Activated naive CD4-positive, alpha-beta T cell treated with anti-CD3 and anti-CD28 coated beads, Interleukin-2, amount 10 ng/mL, durations not matched to agents 7 days and 5 days (primary cell): ENCODE results near the gene ARHGEF3.
"Not testable (repeated sequence)": the region's sequence is repeated elsewhere in the genome, so short reads cannot be mapped to it uniquely, and the experiment has no call there.

Experiments used
- CTCF ChIA-PET: fragments of 350-600 bp; sonication (Branson Sonifier 250); formaldehyde crosslinking; loops from one replicate; lab custom pipeline; 2021; ENCODE audit warnings: antibody characterized with exemption; lab: Charles Lee
- DNase-seq: peaks from one replicate; pipeline ENCODE4 v3.0.0-alpha.2; 2020
- H3K27ac Mint-ChIP-seq: one replicate; pipeline ENCODE4 v1.8.0; 2021; ENCODE audit warnings: mild to moderate bottlenecking, moderate library complexity, mixed read lengths
- H3K27me3 Mint-ChIP-seq: one replicate; pipeline ENCODE4 v1.8.0; 2021; ENCODE audit warnings: mild to moderate bottlenecking, mixed read lengths
- H3K36me3 Mint-ChIP-seq: one replicate; pipeline ENCODE4 v1.8.0; 2021; ENCODE audit warnings: mixed read lengths
- H3K4me1 Mint-ChIP-seq: one replicate; pipeline ENCODE4 v1.8.0; 2021; ENCODE audit warnings: mixed read lengths
- H3K4me3 Mint-ChIP-seq: one replicate; pipeline ENCODE4 v1.8.0; 2021; ENCODE audit warnings: mild to moderate bottlenecking, moderate library complexity, mixed read lengths
- H3K9me3 Mint-ChIP-seq: one replicate; pipeline ENCODE4 v1.8.0; 2021; ENCODE audit warnings: mixed read lengths

The ARHGEF3 gene

GRCh38 chr3:56742887-56743286 is 58.9 kb downstream of the ARHGEF3 start:
- DNase-seq = no peak
- Mint-ChIP-seq H3K4me1 (peaks cover 29% of the 10 kb centered on the region), H3K36me3 (peaks cover 68% of the 10 kb centered on the region), H3K27me3 (no peaks in the 10 kb centered on the region), H3K4me3 (no peak overlapping the region), H3K27ac (no peak overlapping the region), H3K9me3 (no peaks in the 10 kb centered on the region)
- CTCF ChIA-PET = interaction anchor here (0.8 to 1.0 kb wide), 2 partner anchors 39 to 57 kb away, joined by 3 to 5 read pairs; no protein-coding TSS in a partner anchor

GRCh38 chr3:56739036-56739435 is 62.7 kb downstream of the ARHGEF3 start:
- no peak overlapping the region for H3K4me3 Mint-ChIP-seq

GRCh38 chr3:56737006-56737405 is 64.7 kb downstream of the ARHGEF3 start:
- Mint-ChIP-seq H3K27me3 (no peaks in the 10 kb centered on the region), H3K27ac (no peak overlapping the region)

More at GRCh38 chr3:56739036-56739435, 62.7 kb downstream of the ARHGEF3 start:
- CTCF ChIA-PET = interaction anchor here (0.6 kb wide), 1 partner anchor 10 kb away, joined by 3 read pairs; no protein-coding TSS in a partner anchor
- H3K27me3 Mint-ChIP-seq = no peaks in the 10 kb centered on the region
- H3K36me3 Mint-ChIP-seq = peaks cover 67% of the 10 kb centered on the region
- DNase-seq = no peak
- peaks cover 42% of the 10 kb centered on the region for H3K4me1 Mint-ChIP-seq
- H3K9me3 Mint-ChIP-seq = no peaks in the 10 kb centered on the region
- no peak overlapping the region for H3K27ac Mint-ChIP-seq

GRCh38 chr3:56732109-56732508 is 69.6 kb downstream of the ARHGEF3 start:
- no peak for DNase-seq
- Mint-ChIP-seq H3K27ac (peak overlapping the region; percentile 45), H3K4me1 (peaks cover 57% of the 10 kb centered on the region), H3K4me3 (no peak overlapping the region), H3K9me3 (no peaks in the 10 kb centered on the region), H3K36me3 (peaks cover 83% of the 10 kb centered on the region), H3K27me3 (no peaks in the 10 kb centered on the region)
- CTCF ChIA-PET = no interaction called here

More at GRCh38 chr3:56737006-56737405, 64.7 kb downstream of the ARHGEF3 start:
- DNase-seq = no peak
- Mint-ChIP-seq H3K36me3 (peaks cover 63% of the 10 kb centered on the region), H3K4me1 (peaks cover 39% of the 10 kb centered on the region), H3K9me3 (no peaks in the 10 kb centered on the region), H3K4me3 (no peak overlapping the region)
- CTCF ChIA-PET = interaction anchor here (0.9 to 2.2 kb wide), 3 partner anchors 11 to 63 kb away, joined by 3 to 10 read pairs (median 4); no protein-coding TSS in a partner anchor

- Mint-ChIP-seq H3K4me3 (peak overlapping the region; percentile 56), H3K27ac (peak overlapping the region; percentile 91), H3K27me3 (no peaks in the 10 kb centered on the region), H3K4me1 (peaks cover 60% of the 10 kb centered on the region), H3K36me3 (peaks cover 82% of the 10 kb centered on the region), H3K9me3 (peaks cover under 1% of the 10 kb centered on the region)
- peak; percentile 82 for DNase-seq
- CTCF ChIA-PET = interaction anchor here (1.2 to 2.7 kb wide), 5 partner anchors 18 to 265 kb away, joined by 3 to 34 read pairs (median 7); no protein-coding TSS in a partner anchor
Measured at GRCh38 chr3:56725175-56725574, 76.6 kb downstream of the ARHGEF3 start.

GRCh38 chr3:56724676-56725075 is 77.1 kb downstream of the ARHGEF3 start:
- peaks cover 82% of the 10 kb centered on the region for H3K36me3 Mint-ChIP-seq
- H3K4me3 Mint-ChIP-seq = no peak overlapping the region
- no peak for DNase-seq
- no peaks in the 10 kb centered on the region for H3K27me3 Mint-ChIP-seq
- peak overlapping the region; percentile 91 for H3K27ac Mint-ChIP-seq
- peaks cover 65% of the 10 kb centered on the region for H3K4me1 Mint-ChIP-seq
- peaks cover 5% of the 10 kb centered on the region for H3K9me3 Mint-ChIP-seq
- CTCF ChIA-PET = interaction anchor here (0.6 to 2.7 kb wide), 11 partner anchors 17 to 265 kb away, joined by 3 to 34 read pairs (median 3); partner anchors contain the start of gene CCDC66

GRCh38 chr3:56720849-56721248 is 80.9 kb downstream of the ARHGEF3 start:
- Mint-ChIP-seq H3K4me1 (peaks cover 53% of the 10 kb centered on the region), H3K4me3 (no peak overlapping the region), H3K27me3 (no peaks in the 10 kb centered on the region), H3K27ac (peak overlapping the region; percentile 50), H3K9me3 (peaks cover 12% of the 10 kb centered on the region), H3K36me3 (peaks cover 59% of the 10 kb centered on the region)
- DNase-seq = no peak
- CTCF ChIA-PET = interaction anchor here (1.2 to 1.6 kb wide), 3 partner anchors 16 to 81 kb away, joined by 3 to 4 read pairs (median 4); partner anchors contain the start of gene ARHGEF3

- not testable (repeated sequence) for DNase-seq, H3K27me3 Mint-ChIP-seq, H3K27ac Mint-ChIP-seq, H3K4me3 Mint-ChIP-seq
- H3K9me3 Mint-ChIP-seq = peaks cover 16% of the 10 kb centered on the region
- H3K36me3 Mint-ChIP-seq = peaks cover 41% of the 10 kb centered on the region
- CTCF ChIA-PET = interaction anchor here (1.7 kb wide), 1 partner anchor 81 kb away, joined by 4 read pairs; no protein-coding TSS in a partner anchor
- peaks cover 37% of the 10 kb centered on the region for H3K4me1 Mint-ChIP-seq
Measured at GRCh38 chr3:56718809-56719208, 82.9 kb downstream of the ARHGEF3 start.

- Mint-ChIP-seq H3K36me3 (no peaks in the 10 kb centered on the region), H3K4me1 (peaks cover 10% of the 10 kb centered on the region), H3K27ac (no peak overlapping the region), H3K4me3 (no peak overlapping the region), H3K9me3 (peaks cover 6% of the 10 kb centered on the region), H3K27me3 (no peaks in the 10 kb centered on the region)
- DNase-seq = no peak
- CTCF ChIA-PET = interaction anchor here (1.0 kb wide), 1 partner anchor 89 kb away, joined by 3 read pairs; no protein-coding TSS in a partner anchor
Measured at GRCh38 chr3:56711344-56711743, 90.4 kb downstream of the ARHGEF3 start.

- peaks cover 34% of the 10 kb centered on the region for H3K4me1 Mint-ChIP-seq
- H3K27ac Mint-ChIP-seq, H3K27me3 Mint-ChIP-seq, H3K4me3 Mint-ChIP-seq, H3K36me3 Mint-ChIP-seq, H3K9me3 Mint-ChIP-seq: not testable (repeated sequence)
- DNase-seq = peak; percentile 44
- CTCF ChIA-PET = interaction anchor here (0.7 to 10.5 kb wide), 5 partner anchors 14 to 765 kb away, joined by 3 to 232 read pairs (median 7); partner anchors contain the start of gene ARHGEF3
Measured at GRCh38 chr3:56707412-56707811, 94.3 kb downstream of the ARHGEF3 start.

GRCh38 chr3:56706629-56707028 is 95.1 kb downstream of the ARHGEF3 start:
- CTCF ChIA-PET = interaction anchor here (7.4 to 10.5 kb wide), 2 partner anchors 95 to 282 kb away, joined by 206 to 232 read pairs; partner anchors contain the start of gene ARHGEF3
- H3K27ac Mint-ChIP-seq = no peak overlapping the region
- H3K4me3 Mint-ChIP-seq = no peak overlapping the region
- DNase-seq = no peak
- H3K4me1 Mint-ChIP-seq = peaks cover 32% of the 10 kb centered on the region
- H3K36me3 Mint-ChIP-seq = peaks cover 4% of the 10 kb centered on the region
- H3K27me3 Mint-ChIP-seq = no peaks in the 10 kb centered on the region
- H3K9me3 Mint-ChIP-seq = peaks cover 3% of the 10 kb centered on the region

- H3K36me3 Mint-ChIP-seq = peaks cover 4% of the 10 kb centered on the region
- peaks cover 33% of the 10 kb centered on the region for H3K4me1 Mint-ChIP-seq
- H3K27me3 Mint-ChIP-seq = peaks cover 7% of the 10 kb centered on the region
- H3K9me3 Mint-ChIP-seq = peaks cover 3% of the 10 kb centered on the region
- H3K27ac Mint-ChIP-seq = peak overlapping the region; percentile 15
- CTCF ChIA-PET = interaction anchor here (0.6 to 10.5 kb wide), 18 partner anchors 16 to 465 kb away, joined by 3 to 232 read pairs (median 4); partner anchors contain the start of gene ARHGEF3
- no peak for DNase-seq
- H3K4me3 Mint-ChIP-seq = no peak overlapping the region
Measured at GRCh38 chr3:56704706-56705105, 97.0 kb downstream of the ARHGEF3 start.

GRCh38 chr3:56702490-56703315 is 99.0 kb downstream of the ARHGEF3 start:
- H3K27me3 Mint-ChIP-seq = peaks cover 7% of the 10 kb centered on the region
- peaks cover 4% of the 10 kb centered on the region for H3K36me3 Mint-ChIP-seq
- H3K4me1 Mint-ChIP-seq = peaks cover 33% of the 10 kb centered on the region
- no peak overlapping the region for H3K27ac Mint-ChIP-seq
- no peak overlapping the region for H3K4me3 Mint-ChIP-seq
- H3K9me3 Mint-ChIP-seq = peaks cover 3% of the 10 kb centered on the region
- CTCF ChIA-PET = interaction anchor here (0.6 to 10.5 kb wide), 20 partner anchors 10 to 920 kb away, joined by 3 to 232 read pairs (median 4); partner anchors contain the start of genes ARHGEF3 and TASOR
- DNase-seq = peak; percentile 63

GRCh38 chr3:56700151-56700550 is 101.6 kb downstream of the ARHGEF3 start:
- no peak overlapping the region for H3K27ac Mint-ChIP-seq
- no peaks in the 10 kb centered on the region for H3K36me3 Mint-ChIP-seq
- H3K4me1 Mint-ChIP-seq = peaks cover 41% of the 10 kb centered on the region
- H3K4me3 Mint-ChIP-seq = no peak overlapping the region
- CTCF ChIA-PET = interaction anchor here (0.6 to 10.5 kb wide), 7 partner anchors 84 to 295 kb away, joined by 3 to 232 read pairs (median 8); partner anchors contain the start of gene ARHGEF3
- DNase-seq = no peak
- no peaks in the 10 kb centered on the region for H3K9me3 Mint-ChIP-seq
- peaks cover 7% of the 10 kb centered on the region for H3K27me3 Mint-ChIP-seq
